NCI-H748 treated with DMSO at 0.1 percent for 48 hours (cell line): Measurements from ENCODE around the gene CEP19.

Experiments
- DNase-seq: peaks from one replicate; lab custom pipeline; 2025; lab: John Stamatoyannopoulos, UW

The CEP19 gene

GRCh38 chr3:196708467-196708866 lies 3.6 kb downstream of the CEP19 start:
- DNase-seq = no peak

DNA sequence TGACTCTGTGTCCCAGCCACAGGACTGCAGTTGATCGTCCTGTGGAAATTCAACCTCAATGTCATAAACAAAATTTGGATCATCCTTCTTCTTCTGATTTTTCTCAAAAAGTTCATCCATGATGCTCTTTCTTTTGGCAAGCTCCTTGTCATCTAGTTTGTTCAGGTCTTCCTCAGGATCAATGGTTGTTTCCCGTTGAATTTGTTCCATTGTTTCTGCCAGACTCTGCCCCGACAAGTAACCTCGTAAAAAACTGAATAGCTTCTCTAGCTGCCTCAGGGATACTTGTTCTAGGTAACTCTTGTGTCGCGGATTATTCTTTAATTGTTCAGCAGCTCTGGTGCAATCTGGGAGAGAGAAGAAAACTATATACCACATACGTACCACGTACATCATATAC lies 4.5 kb downstream of the CEP19 start:
- DNase-seq = no peak

- no peak for DNase-seq
These were observed 5.3 kb downstream of the CEP19 start for GRCh38 chr3:196706731-196707130.

DNA sequence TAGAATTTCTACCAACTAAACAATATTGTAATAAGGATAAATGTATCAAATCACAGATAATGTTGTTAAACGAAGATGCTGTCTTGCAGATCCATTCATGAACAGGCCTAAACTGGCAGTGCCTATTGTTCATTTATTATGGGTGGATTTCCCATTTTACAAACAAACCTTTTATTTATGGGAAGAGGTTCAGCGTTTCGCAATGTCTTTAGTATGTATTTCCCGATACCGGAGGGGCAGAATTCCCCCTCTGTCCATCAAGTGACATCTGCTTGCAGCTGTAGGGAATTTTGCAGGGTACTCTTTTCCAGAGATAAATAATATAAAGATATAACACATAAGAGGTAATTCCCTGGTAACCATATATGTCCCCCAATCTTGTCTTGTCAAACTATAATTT lies 5.7 kb downstream of the CEP19 start:
- DNase-seq = no peak

DNA sequence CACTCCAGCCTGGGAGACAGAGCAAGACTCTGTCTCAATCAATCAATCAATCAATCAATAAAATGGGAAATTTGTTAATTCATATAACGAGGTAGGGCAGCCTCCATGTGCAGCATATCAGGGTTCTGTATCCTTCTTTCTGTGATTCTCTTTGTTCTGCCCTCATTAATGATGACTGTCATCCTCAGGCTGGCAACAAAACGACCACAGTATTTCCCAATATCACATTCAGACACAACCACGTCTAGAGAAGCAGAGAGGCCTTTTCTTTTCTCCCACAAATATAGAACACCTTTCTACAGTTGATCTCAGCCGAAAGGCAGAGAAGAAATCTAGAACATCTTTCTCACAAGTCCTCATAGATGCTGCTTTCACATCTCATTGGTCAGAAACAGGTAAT lies 11.2 kb downstream of the CEP19 start:
- DNase-seq = no peak

- DNase-seq = no peak
These were observed 12.3 kb downstream of the CEP19 start for GRCh38 chr3:196699749-196700148.

GRCh38 chr3:196697270-196697669 lies 14.8 kb downstream of the CEP19 start:
- no peak for DNase-seq

DNA sequence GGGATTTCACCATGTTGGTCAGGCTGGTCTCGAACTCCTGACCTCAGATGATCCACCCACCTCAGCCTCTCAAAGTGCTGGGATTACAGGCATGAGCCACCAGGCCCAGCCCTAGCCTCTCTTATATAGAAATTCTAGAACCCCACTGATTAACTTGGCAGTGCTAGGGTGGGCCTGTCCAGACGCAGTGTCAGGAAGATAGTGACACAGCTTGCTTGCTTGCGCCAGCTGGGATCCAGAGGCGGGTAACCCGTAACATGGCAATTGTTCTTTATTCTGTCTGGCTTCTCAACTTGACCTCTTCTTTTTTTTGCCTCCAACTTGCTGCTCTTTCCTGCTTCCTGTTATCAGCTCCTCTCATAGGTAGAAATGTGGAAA lies 16.2 kb downstream of the CEP19 start:
- DNase-seq = no peak

- no peak for DNase-seq
These were observed 16.9 kb downstream of the CEP19 start for GRCh38 chr3:196694941-196695848.

DNA sequence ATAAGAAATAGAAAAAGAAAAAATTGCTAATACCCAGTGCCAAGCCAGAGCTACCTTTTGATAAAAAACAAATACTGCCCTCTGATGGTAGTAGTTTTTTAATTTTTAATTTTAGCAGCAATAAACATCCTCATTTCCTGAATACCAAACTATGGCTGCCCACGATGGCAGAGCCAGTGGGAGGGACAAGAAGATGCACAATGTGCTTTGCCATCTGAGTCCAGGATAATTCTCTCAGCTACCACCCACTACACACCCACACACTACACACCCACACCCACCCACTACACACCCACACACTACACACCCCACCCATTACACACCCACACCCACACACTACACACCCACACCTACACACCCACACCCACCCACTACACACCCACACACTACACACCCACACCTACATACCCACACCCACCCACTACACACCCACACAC lies 17.8 kb downstream of the CEP19 start:
- DNase-seq = no peak

DNA sequence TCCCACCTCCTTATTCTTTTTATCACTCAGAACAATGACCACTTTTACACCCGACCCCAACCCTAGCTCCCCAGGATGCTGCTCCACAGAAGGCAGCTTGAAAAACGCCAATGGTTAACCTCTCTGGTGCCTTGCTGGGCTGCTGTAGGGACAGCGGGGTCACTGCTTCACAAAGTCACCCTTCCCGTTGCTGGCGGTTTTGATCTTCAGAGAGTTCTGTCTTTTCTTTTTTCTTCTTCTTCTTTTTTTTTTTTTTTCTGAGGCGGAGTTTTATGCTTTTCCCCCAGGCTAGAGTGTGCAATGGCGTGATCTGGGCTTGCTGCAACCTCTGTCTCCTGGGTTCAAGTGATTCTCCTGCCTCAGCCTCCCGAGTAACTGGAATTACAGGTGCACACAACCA lies 20.7 kb downstream of the CEP19 start:
- DNase-seq = no peak

GRCh38 chr3:196689941-196690660 lies 21.9 kb downstream of the CEP19 start:
- DNase-seq = no peak

DNA sequence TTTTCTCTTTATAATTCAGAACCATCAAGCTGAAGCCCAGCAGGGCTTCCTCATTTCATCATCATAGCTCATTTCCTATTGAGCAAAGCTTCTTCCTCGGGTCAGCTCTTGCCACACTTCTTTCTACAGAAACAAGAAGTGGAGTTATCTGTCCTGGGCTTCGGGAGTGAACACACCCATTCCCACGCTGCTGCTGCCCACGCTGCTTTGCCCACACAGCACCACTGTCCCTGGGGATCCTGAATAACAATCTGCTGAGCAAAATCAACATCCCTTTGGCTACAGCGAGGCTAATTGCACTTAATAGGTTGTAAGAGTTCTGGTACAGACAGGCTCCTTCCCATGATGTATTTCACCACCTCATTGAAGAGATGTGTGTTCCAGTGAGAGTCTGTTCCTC lies 23.7 kb downstream of the CEP19 start:
- DNase-seq = peak; percentile 2

DNA sequence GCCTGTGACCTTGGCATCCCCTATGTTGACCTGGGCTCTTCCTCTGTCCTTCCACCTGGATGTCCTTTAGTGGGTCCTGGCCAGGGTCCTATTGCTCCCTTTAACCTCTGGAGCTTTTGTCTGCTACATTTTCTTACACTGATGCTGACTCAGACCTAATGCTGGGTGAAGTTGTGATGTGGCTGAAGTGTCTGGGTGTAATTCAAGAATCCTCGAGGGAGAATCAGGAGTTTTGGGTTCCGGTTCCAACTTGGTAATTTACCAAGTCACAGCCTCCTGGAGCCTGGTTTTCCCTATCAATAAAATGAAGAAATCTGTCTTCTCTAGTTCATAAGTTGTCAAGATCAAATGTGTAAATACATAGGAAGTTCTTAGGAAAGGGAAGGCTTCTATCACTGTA lies 25.6 kb downstream of the CEP19 start:
- no peak for DNase-seq

DNA sequence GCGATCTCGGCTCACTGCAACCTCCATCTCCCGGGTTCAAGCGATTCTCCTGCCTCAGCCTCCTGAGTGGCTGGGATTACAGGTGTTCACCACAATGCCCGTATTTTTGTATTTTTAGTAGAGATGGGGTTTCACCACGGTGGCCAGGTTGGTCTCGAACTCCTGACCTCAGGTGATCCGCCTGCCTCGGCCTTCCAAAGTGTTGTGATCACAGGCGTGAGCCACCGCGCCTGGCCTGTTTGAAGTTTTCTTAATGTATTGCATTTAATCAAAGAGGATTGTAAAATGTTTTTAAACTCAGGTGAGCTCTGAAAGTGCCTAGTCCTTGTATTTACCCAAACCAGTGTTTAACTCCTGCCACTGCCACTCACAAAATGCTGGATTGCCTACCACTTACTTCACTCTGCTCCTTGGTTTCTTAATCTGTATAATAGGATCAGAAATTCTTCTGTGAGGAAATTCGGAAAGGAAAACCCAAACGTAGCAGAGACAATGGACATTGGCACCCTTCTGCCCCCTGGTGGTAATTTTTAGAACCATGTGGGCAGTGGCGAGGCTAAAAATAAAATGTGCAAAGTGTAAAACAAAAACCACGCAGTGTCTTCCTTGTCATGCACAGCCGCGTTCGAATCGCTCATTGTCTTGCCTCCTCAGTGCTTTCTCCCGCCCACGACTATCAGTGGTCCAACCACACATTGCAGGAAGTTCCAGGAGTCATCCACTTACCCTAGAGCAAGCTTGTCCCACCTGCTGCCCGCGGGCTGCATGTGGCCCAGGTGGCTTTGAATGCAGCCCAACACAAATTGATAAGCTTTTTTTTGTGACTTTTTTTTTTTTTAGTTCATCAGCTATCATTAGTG lies 27.3 kb downstream of the CEP19 start:
- DNase-seq = peak; percentile 6

GRCh38 chr3:196677931-196678330 lies 34.1 kb downstream of the CEP19 start:
- DNase-seq = no peak

GRCh38 chr3:196677353-196677752 lies 34.7 kb downstream of the CEP19 start:
- no peak for DNase-seq

GRCh38 chr3:196673632-196674031 lies 38.4 kb downstream of the CEP19 start:
- DNase-seq = no peak

- no peak for DNase-seq
These were observed 41.7 kb downstream of the CEP19 start for GRCh38 chr3:196670339-196670738.

DNA sequence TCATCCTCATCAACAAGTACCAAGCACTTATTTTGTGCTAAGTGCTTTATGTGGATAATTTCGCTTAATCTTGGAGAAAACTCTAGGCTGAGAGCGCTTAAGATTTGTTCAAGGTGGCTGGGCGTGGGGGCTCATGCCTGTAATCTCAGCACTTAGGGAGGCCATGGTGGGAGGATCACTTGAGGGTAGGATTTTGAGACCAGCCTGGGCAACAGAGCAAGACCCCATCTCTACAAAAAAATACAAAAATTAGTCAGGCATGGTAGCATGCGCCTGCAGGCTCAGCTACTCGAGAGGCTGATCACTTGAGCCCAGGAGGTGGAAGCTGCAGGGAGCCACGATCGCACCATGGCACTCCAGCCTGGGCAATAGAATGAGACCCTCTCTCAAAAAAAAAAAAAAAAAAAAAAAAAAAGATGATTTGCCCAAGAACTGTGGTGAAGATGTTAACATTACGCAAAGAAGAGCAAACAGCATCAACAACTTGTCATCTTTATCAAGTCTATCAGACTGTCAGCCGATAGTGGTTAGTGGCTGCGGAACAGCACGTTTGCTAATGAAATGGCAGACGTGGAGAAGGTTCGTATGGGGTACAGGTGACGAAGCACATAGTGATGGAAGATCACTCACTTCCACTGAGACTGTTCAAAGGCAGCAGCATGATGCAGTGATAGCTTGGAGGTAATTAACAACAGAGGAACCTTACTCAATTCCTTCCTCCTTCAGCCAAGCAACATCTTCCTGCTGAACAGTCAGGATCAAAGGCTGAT lies 44.8 kb downstream of the CEP19 start:
- no peak for DNase-seq

GRCh38 chr3:196666001-196666867 lies 45.8 kb downstream of the CEP19 start:
- peak; percentile 34 for DNase-seq
